Astrocyte (in vitro differentiated cells and primary cell): Measurements from ENCODE around the gene FAM221A. TPM values are rescaled to one million over a fixed set of nuclear protein-coding genes. Genes with fewer than 3 reads are reported as not detected.

ENCODE experiments used
- DNase-seq: peaks from one replicate; pipeline ENCODE4 v3.0.0-alpha.2; 2010; ENCODE audit warnings: low read depth
- FAIRE-seq: peaks from 2 replicates; lab custom pipeline; 2011; peaks lifted over from hg19 to GRCh38; lab: Jason Lieb, UNC
- H2AFZ ChIP-seq: 2 replicates; pipeline ENCODE4 v1.6.0; 2012; ENCODE audit warnings: low read depth, low read length, inconsistent platforms
- H3K27ac ChIP-seq: 2 replicates; pipeline ENCODE4 v1.5.1; 2011; ENCODE audit warnings: low read depth, low read length, inconsistent platforms
- H3K27me3 ChIP-seq: 2 replicates; pipeline ENCODE4 v1.6.0; 2011; ENCODE audit warnings: low read length, inconsistent platforms; ENCODE audit not compliant: insufficient read depth
- H3K36me3 ChIP-seq: 2 replicates; pipeline ENCODE4 v1.5.1; 2011; ENCODE audit warnings: low read length, inconsistent platforms; ENCODE audit not compliant: insufficient read depth
- H3K4me1 ChIP-seq: 2 replicates; pipeline ENCODE4 v1.5.1; 2011; ENCODE audit warnings: low read length, inconsistent platforms; ENCODE audit not compliant: insufficient read depth
- H3K4me2 ChIP-seq: 2 replicates; pipeline ENCODE4 v1.6.0; 2012; ENCODE audit warnings: low read length, inconsistent platforms
- H3K4me3 ChIP-seq: 2 replicates; pipeline ENCODE4 v1.5.1; 2011; ENCODE audit warnings: low read depth, mild to moderate bottlenecking, low read length, inconsistent platforms; ENCODE audit not compliant: insufficient read depth
- H3K79me2 ChIP-seq: 2 replicates; pipeline ENCODE4 v1.6.0; 2012; ENCODE audit warnings: mild to moderate bottlenecking, low read length, inconsistent platforms; ENCODE audit not compliant: insufficient read depth
- H3K9ac ChIP-seq: 2 replicates; pipeline ENCODE4 v1.6.0; 2012; ENCODE audit warnings: mild to moderate bottlenecking, low read length, inconsistent platforms
- H3K9me3 ChIP-seq: 2 replicates; pipeline ENCODE4 v1.5.1; 2012; ENCODE audit warnings: low read depth, mild to moderate bottlenecking, low read length, inconsistent platforms; ENCODE audit not compliant: insufficient read depth
- H4K20me1 ChIP-seq: 2 replicates; pipeline ENCODE4 v1.6.0; 2012; ENCODE audit warnings: low read length, inconsistent platforms; ENCODE audit not compliant: insufficient read depth
- H3K27ac Mint-ChIP-seq: one replicate; pipeline ENCODE4 v1.8.0; 2021; ENCODE audit warnings: mild to moderate bottlenecking, mixed read lengths; ENCODE audit not compliant: unreplicated experiment
- H3K27me3 Mint-ChIP-seq: one replicate; pipeline ENCODE4 v1.8.0; 2021; ENCODE audit warnings: low read depth, mixed read lengths; ENCODE audit not compliant: unreplicated experiment
- H3K36me3 Mint-ChIP-seq: one replicate; pipeline ENCODE4 v1.8.0; 2021; ENCODE audit warnings: low read depth, mixed read lengths; ENCODE audit not compliant: unreplicated experiment
- H3K4me1 Mint-ChIP-seq: one replicate; pipeline ENCODE4 v1.8.0; 2021; ENCODE audit warnings: low read depth, mixed read lengths; ENCODE audit not compliant: unreplicated experiment
- H3K4me3 Mint-ChIP-seq: one replicate; pipeline ENCODE4 v1.8.0; 2021; ENCODE audit warnings: mild to moderate bottlenecking, moderate library complexity, mixed read lengths; ENCODE audit not compliant: unreplicated experiment
- H3K9me3 Mint-ChIP-seq: one replicate; pipeline ENCODE4 v1.8.0; 2021; ENCODE audit warnings: mild to moderate bottlenecking, mixed read lengths; ENCODE audit not compliant: unreplicated experiment
- CTCF ChIP-seq: IDR thresholded peaks from 2 replicates; pipeline ENCODE4 v1.5.1; 2011; ENCODE audit warnings: low read depth, mild to moderate bottlenecking, inconsistent platforms, low read length, moderate library complexity; ENCODE audit not compliant: insufficient read depth
- EZH2 ChIP-seq: IDR thresholded peaks from 2 replicates; pipeline ENCODE4 v1.6.1; 2012; ENCODE audit warnings: mild to moderate bottlenecking, low read length, inconsistent platforms; ENCODE audit not compliant: insufficient read depth
- total RNA-seq: library from RNA; stranded (reverse); gene quantifications from 2 replicates; pipeline ENCODE4 v1.2.1, GENCODE V29; 2021

The FAM221A gene
- total RNA-seq, 1 donor from 2014 or later: 3.0 TPM

GRCh38 chr7:23698822-23699221, 18.8 kb downstream of the FAM221A start:
- H2AFZ ChIP-seq: no peak overlapping the region
- peaks cover 6% of the 10 kb centered on the region for H3K4me1 Mint-ChIP-seq
- no peaks in the 10 kb centered on the region for H4K20me1 ChIP-seq
- no peaks in the 10 kb centered on the region for H3K36me3 ChIP-seq
- DNase-seq (no peak), FAIRE-seq (no peak)
- no peak overlapping the region for H3K9ac ChIP-seq
- no peaks in the 10 kb centered on the region for H3K27me3 Mint-ChIP-seq
- no peak overlapping the region for H3K4me3 Mint-ChIP-seq
- no peaks in the 10 kb centered on the region for H3K27me3 ChIP-seq
- H3K79me2 ChIP-seq: no peaks in the 10 kb centered on the region
- H3K4me1 ChIP-seq: peaks cover 9% of the 10 kb centered on the region
- no peak overlapping the region for H3K27ac Mint-ChIP-seq
- no peaks in the 10 kb centered on the region for H3K9me3 Mint-ChIP-seq
- H3K36me3 Mint-ChIP-seq: no peaks in the 10 kb centered on the region
- TF ChIP-seq CTCF (no peak), EZH2 (no peak)
- no peak overlapping the region for H3K4me3 ChIP-seq
- no peaks in the 10 kb centered on the region for H3K9me3 ChIP-seq
- no peak overlapping the region for H3K27ac ChIP-seq
- no peak overlapping the region for H3K4me2 ChIP-seq

- no peak for DNase-seq
- H3K4me1 ChIP-seq: peaks cover 9% of the 10 kb centered on the region
- Mint-ChIP-seq H3K4me1 (peaks cover 6% of the 10 kb centered on the region), H3K27me3 (no peaks in the 10 kb centered on the region), H3K9me3 (peaks cover 10% of the 10 kb centered on the region), H3K4me3 (no peak overlapping the region), H3K27ac (no peak overlapping the region), H3K36me3 (peaks cover 11% of the 10 kb centered on the region)
- FAIRE-seq: no peak
- no peak overlapping the region for H3K4me2 ChIP-seq
- no peak overlapping the region for H2AFZ ChIP-seq
- H3K9ac ChIP-seq: no peak overlapping the region
- H3K79me2 ChIP-seq: no peaks in the 10 kb centered on the region
- no peaks in the 10 kb centered on the region for H3K9me3 ChIP-seq
- TF ChIP-seq EZH2 (no peak), CTCF (no peak)
- H3K27ac ChIP-seq: no peak overlapping the region
- no peaks in the 10 kb centered on the region for H3K36me3 ChIP-seq
- no peak overlapping the region for H3K4me3 ChIP-seq
- no peaks in the 10 kb centered on the region for H4K20me1 ChIP-seq
- H3K27me3 ChIP-seq: no peaks in the 10 kb centered on the region
These were observed 20.0 kb downstream of the FAM221A start for GRCh38 chr7:23700046-23700445.

- no peaks in the 10 kb centered on the region for H3K36me3 ChIP-seq
These were observed 29.2 kb downstream of the FAM221A start for GRCh38 chr7:23709081-23709750.

More at GRCh38 chr7:23709081-23709750, 29.2 kb downstream of the FAM221A start:
- DNase-seq: no peak
- no peaks in the 10 kb centered on the region for H3K79me2 ChIP-seq
- H4K20me1 ChIP-seq: no peaks in the 10 kb centered on the region
- FAIRE-seq: no peak
- no peaks in the 10 kb centered on the region for H3K27me3 Mint-ChIP-seq
- TF ChIP-seq EZH2 (no peak), CTCF (no peak)
- H3K4me1 ChIP-seq: peaks cover 15% of the 10 kb centered on the region
- H3K9me3 ChIP-seq: peaks cover 4% of the 10 kb centered on the region
- peaks cover 17% of the 10 kb centered on the region for H3K36me3 Mint-ChIP-seq
- no peak overlapping the region for H3K27ac Mint-ChIP-seq
- H3K4me3 Mint-ChIP-seq: no peak overlapping the region
- H2AFZ ChIP-seq: no peak overlapping the region
- no peak overlapping the region for H3K9ac ChIP-seq
- peaks cover 13% of the 10 kb centered on the region for H3K4me1 Mint-ChIP-seq
- H3K27me3 ChIP-seq: no peaks in the 10 kb centered on the region
- peaks cover 20% of the 10 kb centered on the region for H3K9me3 Mint-ChIP-seq
- no peak overlapping the region for H3K4me2 ChIP-seq
- no peak overlapping the region for H3K27ac ChIP-seq
- no peak overlapping the region for H3K4me3 ChIP-seq
